BE2C (cell line): ENCODE results near the gene ERVFRD-1.

ENCODE experiments used
- DNase-seq: peaks from one replicate; pipeline ENCODE4 v3.0.0-alpha.2; 2020
- H3K27me3 ChIP-seq: fragments of 250-450 bp; sonication (Bioruptor Pico); 2 replicates; pipeline ENCODE4 v1.5.1; 2020; ENCODE audit warnings: mild to moderate bottlenecking
- H3K36me3 ChIP-seq: fragments of 250-450 bp; sonication (Bioruptor Pico); 2 replicates; pipeline ENCODE4 v1.5.1; 2020; ENCODE audit warnings: mild to moderate bottlenecking
- H3K4me1 ChIP-seq: fragments of 250-450 bp; sonication (Bioruptor Pico); 2 replicates; pipeline ENCODE4 v1.5.1; 2020
- H3K4me3 ChIP-seq: 2 replicates; pipeline ENCODE4 v1.5.1; 2011; ENCODE audit warnings: low read depth, low read length
- H3K9me3 ChIP-seq: fragments of 250-450 bp; sonication (Bioruptor Pico); 2 replicates; pipeline ENCODE4 v1.5.1; 2020
- TF ChIP-seq, protein P1 (sequence below): IDR thresholded peaks from 2 replicates; pipeline ENCODE4 v1.5.1; 2012; ENCODE audit warnings: mild to moderate bottlenecking, low read depth, low read length

Gene ERVFRD-1

GRCh38 chr6:11078266-11078665 is 33.3 kb downstream of the ERVFRD-1 start:
- Histone ChIP-seq H3K4me1 (no peaks in the 10 kb centered on the region), H3K4me3 (no peak overlapping the region), H3K27me3 (no peaks in the 10 kb centered on the region), H3K36me3 (no peaks in the 10 kb centered on the region), H3K9me3 (no peaks in the 10 kb centered on the region)
- no peak for DNase-seq
- TF ChIP-seq, protein P1, sequence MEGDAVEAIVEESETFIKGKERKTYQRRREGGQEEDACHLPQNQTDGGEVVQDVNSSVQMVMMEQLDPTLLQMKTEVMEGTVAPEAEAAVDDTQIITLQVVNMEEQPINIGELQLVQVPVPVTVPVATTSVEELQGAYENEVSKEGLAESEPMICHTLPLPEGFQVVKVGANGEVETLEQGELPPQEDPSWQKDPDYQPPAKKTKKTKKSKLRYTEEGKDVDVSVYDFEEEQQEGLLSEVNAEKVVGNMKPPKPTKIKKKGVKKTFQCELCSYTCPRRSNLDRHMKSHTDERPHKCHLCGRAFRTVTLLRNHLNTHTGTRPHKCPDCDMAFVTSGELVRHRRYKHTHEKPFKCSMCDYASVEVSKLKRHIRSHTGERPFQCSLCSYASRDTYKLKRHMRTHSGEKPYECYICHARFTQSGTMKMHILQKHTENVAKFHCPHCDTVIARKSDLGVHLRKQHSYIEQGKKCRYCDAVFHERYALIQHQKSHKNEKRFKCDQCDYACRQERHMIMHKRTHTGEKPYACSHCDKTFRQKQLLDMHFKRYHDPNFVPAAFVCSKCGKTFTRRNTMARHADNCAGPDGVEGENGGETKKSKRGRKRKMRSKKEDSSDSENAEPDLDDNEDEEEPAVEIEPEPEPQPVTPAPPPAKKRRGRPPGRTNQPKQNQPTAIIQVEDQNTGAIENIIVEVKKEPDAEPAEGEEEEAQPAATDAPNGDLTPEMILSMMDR = no peak

DNA sequence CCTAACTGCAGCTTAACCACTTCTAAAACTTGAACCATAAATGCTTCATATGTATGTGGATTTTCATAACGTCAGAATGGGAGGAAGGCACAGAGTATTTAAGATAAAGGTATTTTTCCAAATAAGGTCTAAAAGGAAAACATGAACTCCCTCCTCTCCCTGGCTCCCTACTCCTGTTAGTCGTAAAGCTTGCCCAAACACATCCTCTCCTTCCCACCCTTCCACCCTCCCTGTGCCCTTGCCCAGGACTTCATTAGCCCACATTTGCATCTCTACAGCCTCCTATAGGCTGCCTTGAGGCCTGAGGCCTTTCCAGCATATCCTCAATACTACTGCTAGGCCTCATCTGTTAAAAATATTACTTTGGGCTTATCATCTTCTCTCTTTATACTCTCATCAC is 35.0 kb downstream of the ERVFRD-1 start:
- no peak for DNase-seq
- H3K4me3 ChIP-seq = no peak overlapping the region

GRCh38 chr6:11072101-11072500 is 39.4 kb downstream of the ERVFRD-1 start:
- no peaks in the 10 kb centered on the region for H3K36me3 ChIP-seq
- TF ChIP-seq, protein P1 = no peak
- H3K4me3 ChIP-seq = no peak overlapping the region
- DNase-seq = no peak
- no peaks in the 10 kb centered on the region; the same call in 1 of the 2 replicates for H3K4me1 ChIP-seq
- H3K9me3 ChIP-seq = no peaks in the 10 kb centered on the region
- no peaks in the 10 kb centered on the region for H3K27me3 ChIP-seq

More for the DNA sequence above, 35.0 kb downstream of the ERVFRD-1 start:
- Histone ChIP-seq H3K36me3 (no peaks in the 10 kb centered on the region), H3K9me3 (no peaks in the 10 kb centered on the region), H3K27me3 (no peaks in the 10 kb centered on the region), H3K4me1 (no peaks in the 10 kb centered on the region)
- TF ChIP-seq, protein P1 = no peak

DNA sequence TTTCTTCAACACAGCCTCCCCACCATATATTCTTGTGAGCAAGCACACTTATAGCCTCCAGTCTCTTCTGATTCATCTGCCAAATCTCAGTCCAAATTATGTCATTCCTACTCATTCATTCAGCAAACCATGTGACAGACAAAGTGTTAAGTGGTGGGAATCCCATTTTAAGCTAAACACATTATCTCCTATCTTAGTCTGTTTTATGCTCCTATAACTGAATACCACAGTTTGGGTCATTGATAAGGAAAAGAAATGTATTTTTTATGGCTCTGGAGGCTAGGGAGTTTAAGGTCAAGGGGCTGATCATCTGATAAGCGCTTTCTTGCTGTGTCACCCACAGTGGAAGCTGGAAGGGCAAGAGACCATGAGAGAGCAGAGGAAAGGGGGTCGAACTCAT is 41.8 kb downstream of the ERVFRD-1 start:
- Histone ChIP-seq H3K36me3 (no peaks in the 10 kb centered on the region), H3K4me1 (no peaks in the 10 kb centered on the region; the same call in 1 of the 2 replicates), H3K9me3 (no peaks in the 10 kb centered on the region), H3K27me3 (no peaks in the 10 kb centered on the region), H3K4me3 (no peak overlapping the region)
- DNase-seq = no peak
- TF ChIP-seq, protein P1 = no peak

GRCh38 chr6:11067348-11067747 is 44.2 kb downstream of the ERVFRD-1 start:
- Histone ChIP-seq H3K4me1 (no peaks in the 10 kb centered on the region; the same call in 1 of the 2 replicates), H3K27me3 (no peaks in the 10 kb centered on the region), H3K36me3 (no peaks in the 10 kb centered on the region), H3K4me3 (no peak overlapping the region), H3K9me3 (no peaks in the 10 kb centered on the region)
- no peak for DNase-seq
- TF ChIP-seq, protein P1 = no peak

DNA sequence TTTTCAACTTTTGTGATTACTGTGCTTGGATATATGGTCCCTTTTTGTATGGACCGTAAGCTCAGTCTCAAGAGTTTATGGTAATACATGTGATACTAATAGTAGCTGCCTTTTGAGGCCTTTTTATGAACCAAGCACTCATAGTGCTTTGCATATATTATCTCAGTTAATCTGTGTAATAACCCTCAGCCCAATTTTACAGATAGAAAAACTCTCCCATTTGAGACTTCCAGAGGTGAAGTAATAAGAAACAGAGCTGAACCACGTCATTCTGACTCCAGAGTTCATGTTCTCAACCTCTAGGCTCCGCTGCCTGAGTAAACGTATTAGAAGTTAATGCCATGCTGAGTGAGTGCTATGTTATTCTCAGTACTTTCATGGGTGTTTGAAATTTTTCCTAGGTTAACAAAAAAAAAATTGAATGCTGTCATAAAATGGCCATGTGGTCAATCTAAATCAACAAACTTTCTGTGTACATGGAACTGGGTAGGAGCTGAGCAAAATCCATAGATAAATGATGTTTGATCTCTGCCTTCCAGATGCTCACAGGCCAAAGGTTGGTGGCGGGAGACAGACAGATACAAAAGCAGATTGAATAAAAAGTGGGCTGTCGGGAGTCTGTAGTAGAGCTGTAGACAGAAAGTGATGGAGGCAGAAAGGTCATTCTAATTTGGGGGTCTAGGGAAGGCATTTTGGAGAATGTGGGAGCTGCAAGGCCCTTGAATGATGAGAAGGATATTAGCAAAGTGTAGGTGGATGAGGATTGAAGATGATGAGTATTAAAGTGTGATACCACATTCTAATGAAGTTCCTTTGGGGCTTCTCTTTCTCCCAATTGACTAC is 44.8 kb downstream of the ERVFRD-1 start:
- Histone ChIP-seq H3K36me3 (no peaks in the 10 kb centered on the region), H3K4me3 (no peak overlapping the region), H3K4me1 (no peaks in the 10 kb centered on the region; the same call in 1 of the 2 replicates), H3K27me3 (no peaks in the 10 kb centered on the region), H3K9me3 (no peaks in the 10 kb centered on the region)
- DNase-seq = no peak
- TF ChIP-seq, protein P1 = no peak
